ENCODE data around the gene PTH1R. TPM values are rescaled to one million over a fixed set of nuclear protein-coding genes. Genes with fewer than 3 reads are reported as not detected.

The PTH1R gene
- total RNA-seq, 1 experiment from 2014 or later, result 1.0 TPM

DNA sequence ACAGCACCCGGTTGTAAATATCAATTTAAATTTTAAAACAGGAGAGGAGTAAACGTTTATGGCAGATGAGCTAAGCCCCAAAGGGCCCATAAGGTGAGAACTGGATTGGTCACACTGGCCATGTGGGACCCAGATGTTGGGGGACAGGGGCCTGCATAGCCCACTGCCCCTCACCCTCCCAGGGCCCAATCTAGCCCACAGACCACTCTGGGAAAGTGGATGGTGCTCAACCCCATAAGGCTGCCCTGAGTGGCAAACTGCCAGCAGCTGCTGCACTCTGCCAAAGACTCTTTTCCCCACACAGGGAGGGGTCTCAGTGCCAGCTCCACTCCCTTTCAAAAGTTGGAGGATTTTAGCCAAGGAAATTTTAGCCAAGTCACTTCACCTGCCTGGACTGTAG, 56.6 kb downstream of the PTH1R start:
- Histone ChIP-seq H2AK5ac (ENCODE audit: insufficient read length, low read length) (no peak overlapping the region), H3K27ac (ENCODE audit: insufficient read length, low read depth, low read length) (no peak overlapping the region), H3K56ac (ENCODE audit: insufficient read length, low read depth, low read length) (no peak overlapping the region), H3K23ac (ENCODE audit: insufficient read length, low read depth, low read length) (no peak overlapping the region), H4K91ac (ENCODE audit: insufficient read length, low read depth, low read length) (no peak overlapping the region), H4K5ac (ENCODE audit: insufficient read length, low read depth, low read length) (no peak overlapping the region), H2BK5ac (ENCODE audit: insufficient read length, low read length) (no peak overlapping the region), H3K27me3 (ENCODE audit: insufficient read depth, low read length) (no peaks in the 10 kb centered on the region), H3K9me3 (ENCODE audit: control insufficient read depth, low read depth, low read length) (no peaks in the 10 kb centered on the region), H2BK15ac (ENCODE audit: low read depth, low read length) (no peak overlapping the region), H3K9ac (ENCODE audit: extremely low read depth, insufficient read length, low read length) (no peak overlapping the region), H2BK12ac (ENCODE audit: insufficient read length, low read depth, low read length) (no peak overlapping the region), H2BK120ac (ENCODE audit: low read depth, low read length, poor library complexity, severe bottlenecking) (no peak overlapping the region), H3K4ac (ENCODE audit: low read depth, low read length) (no peak overlapping the region), H3K14ac (ENCODE audit: insufficient read depth, low read length) (no peak overlapping the region), H4K8ac (replicated peaks; ENCODE audit: insufficient read length, low read depth, low read length) (no peak overlapping the region), H2AFZ (ENCODE audit: low read length) (no peak overlapping the region), H3K4me1 (ENCODE audit: insufficient read depth, low read length) (peaks cover 8% of the 10 kb centered on the region; the same call in 1 of the 2 replicates), H3T11ph (ENCODE audit: low read length) (no peak overlapping the region), H3K18ac (ENCODE audit: insufficient read length, low read depth, low read length) (no peak overlapping the region), H3K23me2 (ENCODE audit: insufficient read length, low read depth, low read length, poor library complexity, severe bottlenecking) (no peaks in the 10 kb centered on the region), H3K4me2 (ENCODE audit: insufficient read depth, insufficient read length, low read length) (no peak overlapping the region), H4K20me1 (ENCODE audit: control insufficient read depth, insufficient read depth, insufficient read length) (no peaks in the 10 kb centered on the region), H2BK20ac (ENCODE audit: low read depth, low read length, poor library complexity, severe bottlenecking) (no peak overlapping the region), H3K79me2 (ENCODE audit: insufficient read depth, low read length) (peaks cover 6% of the 10 kb centered on the region; the same call in 1 of the 2 replicates), H3K79me1 (ENCODE audit: insufficient read depth, low read depth, low read length, poor library complexity, severe bottlenecking) (peaks cover 4% of the 10 kb centered on the region)
- Mint-ChIP-seq H3K4me1 (peaks cover 42 to 43% of the 10 kb centered on the region in 2 experiments), H3K4me3 (no peak overlapping the region), H3K36me3 (ENCODE audit: insufficient read depth in 1 of 3, low read depth in 3 of 3) (peaks cover 12 to 28% (median 23%) of the 10 kb centered on the region in 3 experiments; a peak in 6 of 7 replicates), H3K27ac (0 out of 7 replicates have a peak overlapping the region, but pooled peaks of 1 of the 3 experiments have one; percentile 66), H3K27me3 (ENCODE audit: low read depth) (no peaks in the 10 kb centered on the region), H3K9me3 (no peaks in the 10 kb centered on the region)
- WGBS (ENCODE audit: extremely low coverage, insufficient read length, low lambda C conversion rate), result no CpG with 5 or more reads among the region's 2 CpGs
- DNase-seq, result no peak
- TF ChIP-seq, protein P1, sequence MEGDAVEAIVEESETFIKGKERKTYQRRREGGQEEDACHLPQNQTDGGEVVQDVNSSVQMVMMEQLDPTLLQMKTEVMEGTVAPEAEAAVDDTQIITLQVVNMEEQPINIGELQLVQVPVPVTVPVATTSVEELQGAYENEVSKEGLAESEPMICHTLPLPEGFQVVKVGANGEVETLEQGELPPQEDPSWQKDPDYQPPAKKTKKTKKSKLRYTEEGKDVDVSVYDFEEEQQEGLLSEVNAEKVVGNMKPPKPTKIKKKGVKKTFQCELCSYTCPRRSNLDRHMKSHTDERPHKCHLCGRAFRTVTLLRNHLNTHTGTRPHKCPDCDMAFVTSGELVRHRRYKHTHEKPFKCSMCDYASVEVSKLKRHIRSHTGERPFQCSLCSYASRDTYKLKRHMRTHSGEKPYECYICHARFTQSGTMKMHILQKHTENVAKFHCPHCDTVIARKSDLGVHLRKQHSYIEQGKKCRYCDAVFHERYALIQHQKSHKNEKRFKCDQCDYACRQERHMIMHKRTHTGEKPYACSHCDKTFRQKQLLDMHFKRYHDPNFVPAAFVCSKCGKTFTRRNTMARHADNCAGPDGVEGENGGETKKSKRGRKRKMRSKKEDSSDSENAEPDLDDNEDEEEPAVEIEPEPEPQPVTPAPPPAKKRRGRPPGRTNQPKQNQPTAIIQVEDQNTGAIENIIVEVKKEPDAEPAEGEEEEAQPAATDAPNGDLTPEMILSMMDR (conservative IDR thresholded peaks at IDR 0.05), result no peak

All from H9 (cell line).